HG03139 (cell line): ENCODE results near the gene SPATA31E1.
"Not testable (repeated sequence)": the region's sequence is repeated elsewhere in the genome, so short reads cannot be mapped to it uniquely, and the experiment has no call there.

Experiments
- ATAC-seq: cut with Tn5 transposase; IDR thresholded peaks from one replicate; pipeline ENCODE4 v1.9.1; 2021; ENCODE audit not compliant: unreplicated experiment

Gene SPATA31E1

DNA sequence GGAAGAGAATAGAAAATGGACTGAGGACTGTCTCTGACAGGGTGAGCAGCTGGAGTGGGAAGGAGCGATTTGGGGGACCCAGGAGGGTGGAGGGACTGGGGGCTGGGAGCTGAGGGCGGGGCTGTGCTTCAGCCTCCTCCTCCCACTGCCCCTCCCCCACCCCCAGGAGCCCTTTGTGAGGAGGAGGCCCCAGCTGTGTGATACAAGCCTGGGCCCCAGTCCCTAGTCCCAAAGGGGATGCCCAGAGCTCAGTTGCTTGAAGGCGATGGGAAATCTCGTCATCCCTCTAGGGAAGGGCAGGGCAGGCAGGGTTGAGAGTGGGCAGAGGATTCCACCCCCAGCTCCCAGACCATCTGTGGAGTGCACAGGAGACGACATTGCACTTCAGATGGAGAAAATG is at the start of gene SPATA31E1:
Gene SPATA31E1 (plus strand): TSS at position 251 of the 400 bp plus-strand sequence. CDS start 15 bp downstream, at position 266.
- ATAC-seq = no peak

- no peak for ATAC-seq
Observed at GRCh38 chr9:87834357-87834756, 48.3 kb upstream of the SPATA31E1 start.

DNA sequence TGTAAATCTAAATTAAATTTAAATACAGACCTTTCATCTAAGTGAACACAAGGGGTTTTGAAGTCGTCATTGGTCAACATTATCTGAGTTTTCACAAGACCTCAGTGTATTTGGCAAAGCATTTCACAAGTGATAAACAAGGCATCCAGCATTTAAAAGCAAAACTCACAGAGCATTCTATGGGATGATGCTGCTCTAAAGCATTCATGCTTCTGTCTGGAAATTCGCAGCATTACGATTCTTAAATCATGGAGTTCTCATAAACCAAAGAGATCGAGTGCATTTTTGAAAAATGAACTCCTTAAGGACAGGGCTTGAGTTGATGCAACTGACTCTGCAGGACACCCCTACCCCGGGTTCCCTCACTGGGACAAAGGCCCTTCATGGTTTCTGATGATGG is 46.1 kb upstream of the SPATA31E1 start:
- no peak for ATAC-seq

GRCh38 chr9:87836951-87837705 is 45.5 kb upstream of the SPATA31E1 start:
- ATAC-seq = no peak

- ATAC-seq = no peak
Observed at GRCh38 chr9:87840134-87840533, 42.5 kb upstream of the SPATA31E1 start.

DNA sequence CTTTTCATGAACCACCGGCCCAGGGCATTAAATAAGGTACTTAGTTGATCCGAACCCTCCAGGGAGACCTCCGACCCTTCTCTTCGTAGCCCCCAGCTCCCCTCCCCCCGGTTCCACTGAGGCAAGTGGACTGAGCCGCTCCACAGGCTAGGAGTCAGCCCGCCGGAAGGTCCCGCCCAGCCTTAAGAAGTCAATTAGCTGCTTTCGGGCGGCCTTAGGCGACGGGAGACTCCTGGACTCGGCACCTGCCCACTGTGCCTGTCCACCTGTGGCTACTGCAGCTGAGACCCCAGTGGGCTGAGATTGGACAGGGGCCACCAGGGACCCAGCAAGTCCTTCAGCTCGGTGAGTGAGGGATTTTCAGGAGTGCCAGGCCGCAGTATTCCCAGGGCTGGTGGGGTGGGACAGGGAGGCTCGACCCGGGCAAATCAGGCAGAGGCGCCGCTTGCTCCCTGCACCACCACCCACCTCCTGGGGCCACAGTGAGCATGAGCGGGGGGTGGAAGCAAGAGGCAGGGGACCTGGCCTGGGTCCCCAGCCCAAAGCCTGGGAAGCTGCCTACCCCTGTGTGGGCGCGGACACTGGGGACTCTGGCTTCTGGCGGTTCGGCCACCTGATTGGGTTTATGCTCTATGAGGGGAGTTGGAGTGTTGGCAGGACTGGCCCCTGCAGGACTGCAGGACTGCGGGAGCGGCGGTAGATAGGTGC is 39.6 kb upstream of the SPATA31E1 start:
- ATAC-seq = no peak

- no peak for ATAC-seq
Observed at GRCh38 chr9:87844506-87844905, 38.2 kb upstream of the SPATA31E1 start.

- ATAC-seq = not testable (repeated sequence)
Observed at GRCh38 chr9:87847817-87848216, 34.9 kb upstream of the SPATA31E1 start.

DNA sequence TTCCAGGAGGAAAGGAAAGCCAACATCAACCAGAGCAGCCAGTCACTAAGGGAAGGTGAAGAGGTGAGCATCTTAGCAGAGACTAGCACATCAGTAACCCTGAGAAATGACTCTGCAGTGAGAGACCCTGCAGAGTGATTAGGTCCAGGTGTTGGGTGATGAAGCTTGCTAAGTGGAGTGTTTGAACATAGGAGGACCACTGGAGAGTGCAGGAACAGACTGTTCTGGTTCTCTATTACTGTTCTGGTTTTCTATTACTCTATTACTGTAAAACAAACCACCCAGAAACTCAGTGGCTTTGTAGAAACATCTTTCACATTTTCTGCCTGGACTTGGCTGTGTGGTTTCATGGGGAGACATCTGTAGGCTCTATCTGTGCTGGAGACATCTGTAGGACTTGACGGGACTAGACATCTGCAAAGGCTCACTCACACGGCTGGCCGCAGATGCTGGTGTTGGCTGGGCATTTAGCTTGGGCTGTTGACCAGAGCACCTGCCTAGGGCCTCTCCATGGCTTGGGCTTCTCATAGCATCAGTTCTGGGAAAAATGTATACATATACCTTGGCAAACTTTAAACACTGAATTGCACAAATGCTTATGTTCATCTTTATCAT is 33.4 kb upstream of the SPATA31E1 start:
- no peak for ATAC-seq

- no peak for ATAC-seq
Observed at GRCh38 chr9:87850391-87850790, 32.3 kb upstream of the SPATA31E1 start.

- not testable (repeated sequence) for ATAC-seq
Observed at GRCh38 chr9:87851186-87851585, 31.5 kb upstream of the SPATA31E1 start.

DNA sequence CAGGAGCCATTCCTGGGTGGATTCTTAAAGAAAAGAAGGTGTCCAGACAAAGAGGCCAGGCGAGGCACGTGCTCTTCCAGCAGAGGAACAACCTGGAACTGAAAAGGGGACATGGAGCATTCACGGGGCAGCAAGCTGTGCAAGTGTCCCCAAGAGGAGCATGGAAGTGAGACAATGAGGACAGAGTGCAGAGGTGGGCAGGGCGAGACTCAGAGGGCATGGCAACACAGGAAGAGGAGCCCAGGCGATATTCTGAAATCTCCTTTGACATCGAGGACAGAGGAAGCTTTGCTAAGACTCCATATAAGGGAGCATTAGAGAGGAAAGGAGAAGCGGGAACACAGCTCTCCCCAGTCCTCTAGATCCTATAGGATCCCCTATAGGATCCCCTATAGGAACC is 29.4 kb upstream of the SPATA31E1 start:
- ATAC-seq = no peak

DNA sequence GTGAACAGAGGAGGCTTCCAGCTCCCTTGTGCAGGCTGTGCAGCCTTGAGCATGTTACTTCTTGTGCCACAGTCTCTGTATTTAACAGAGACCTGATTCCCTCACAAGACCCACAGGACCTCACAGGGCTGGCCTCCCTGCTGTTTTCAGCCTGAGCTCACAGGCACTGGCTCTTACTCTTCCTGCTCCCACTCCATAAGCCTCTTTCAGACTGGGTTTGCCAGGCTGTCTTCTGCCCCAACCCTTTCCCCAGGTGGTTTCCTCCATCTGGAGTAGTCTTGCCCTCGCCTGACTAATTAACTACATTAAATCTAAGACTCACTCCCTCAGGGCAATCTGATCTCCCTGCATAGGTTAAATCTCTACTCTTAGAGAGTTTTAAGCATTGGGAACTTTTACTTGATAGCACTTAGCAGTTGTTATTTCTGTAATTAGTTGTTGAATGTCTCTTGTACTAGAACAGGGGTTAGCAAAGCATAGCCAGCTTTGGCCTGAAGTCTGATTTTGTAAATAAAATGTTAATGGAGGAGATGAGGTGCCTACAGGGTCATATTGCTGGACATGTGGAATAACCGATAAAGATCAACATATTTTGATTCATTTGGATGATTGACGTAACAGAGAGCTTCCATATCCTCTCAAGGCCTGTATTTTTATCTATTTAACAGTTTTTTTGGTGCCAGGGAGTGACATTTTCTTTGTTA is 28.6 kb upstream of the SPATA31E1 start:
- no peak for ATAC-seq

- no peak for ATAC-seq
Observed at GRCh38 chr9:87854580-87854955, 28.1 kb upstream of the SPATA31E1 start.

DNA sequence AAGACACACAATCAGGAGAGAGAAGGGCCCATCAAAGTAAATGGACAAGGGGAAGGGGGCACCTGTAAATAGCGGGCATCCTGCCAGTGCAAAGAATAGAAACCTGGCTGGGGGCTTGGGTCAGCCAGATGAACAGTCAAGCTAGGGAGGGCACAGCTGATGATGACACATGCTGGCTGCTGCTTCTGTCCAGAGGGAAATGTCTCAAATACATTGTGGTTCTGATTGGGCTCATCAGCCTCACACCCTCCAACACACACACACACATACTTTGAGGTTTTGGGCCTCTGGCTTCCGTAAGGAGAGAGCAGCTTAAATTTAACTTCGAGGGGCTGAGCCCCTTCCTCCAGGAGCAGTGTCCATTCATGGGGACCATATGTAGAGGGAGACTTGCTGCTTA is 27.6 kb upstream of the SPATA31E1 start:
- no peak for ATAC-seq

DNA sequence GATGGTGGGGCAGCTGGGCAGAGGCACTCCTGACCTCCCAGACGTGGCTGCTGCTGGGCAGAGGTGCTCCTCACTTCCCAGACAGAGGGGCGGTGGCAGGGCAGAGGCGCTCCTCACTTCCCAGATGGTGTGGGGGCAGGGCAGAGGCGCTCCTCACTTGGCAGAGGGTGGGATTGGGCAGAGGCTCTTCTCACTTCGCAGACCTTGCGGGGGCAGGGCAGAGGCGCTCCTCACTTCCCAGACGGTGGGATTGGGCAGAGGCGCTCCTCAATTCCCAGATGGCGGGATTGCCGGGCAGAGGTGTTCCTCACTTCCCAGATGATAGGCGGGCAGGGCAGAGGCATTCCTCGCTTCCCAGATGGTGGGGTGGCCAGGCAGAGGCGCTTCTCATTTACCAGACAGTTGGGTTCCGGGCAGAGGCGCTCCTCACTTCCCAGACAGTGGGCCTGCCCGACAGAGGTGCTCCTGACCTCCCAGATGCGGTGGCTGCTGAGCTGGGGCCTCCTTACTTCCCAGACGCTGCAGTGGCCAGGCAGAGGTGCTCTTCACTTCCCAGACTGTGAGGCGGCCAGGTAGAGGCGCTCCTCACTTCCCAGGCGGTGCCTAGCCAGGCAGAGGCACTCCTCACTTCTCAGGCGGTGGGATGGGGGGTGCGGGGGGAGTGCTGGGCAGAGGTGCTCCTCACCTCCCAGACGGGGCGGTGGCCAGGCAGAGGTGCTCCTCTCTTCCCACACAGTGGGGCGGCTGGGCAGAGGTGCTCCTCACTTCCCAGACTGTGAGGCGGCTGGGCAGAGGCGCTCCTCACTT is 25.3 kb upstream of the SPATA31E1 start:
- ATAC-seq = no peak

- no peak for ATAC-seq
Observed at GRCh38 chr9:87857948-87858335, 24.7 kb upstream of the SPATA31E1 start.

DNA sequence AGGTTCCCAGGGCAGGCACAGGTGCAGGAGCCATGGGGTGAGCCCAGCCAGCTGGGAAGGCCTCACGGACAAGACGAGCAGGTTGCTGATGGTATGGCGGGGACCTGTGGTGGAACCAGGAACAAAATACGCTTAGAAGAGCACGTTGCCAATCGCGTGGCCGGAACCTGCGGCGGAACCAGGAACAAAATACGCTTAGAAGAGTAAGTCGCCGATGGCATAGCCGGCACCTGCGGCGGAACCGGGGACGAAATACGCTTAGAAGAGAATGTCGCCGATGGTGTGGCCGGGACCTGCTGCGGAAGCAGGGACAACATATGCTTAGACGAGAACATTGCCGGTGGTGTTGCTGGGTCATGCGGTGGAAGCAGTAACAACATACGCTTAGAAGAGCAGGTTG is 23.5 kb upstream of the SPATA31E1 start:
- no peak for ATAC-seq

- ATAC-seq = no peak
Observed at GRCh38 chr9:87859786-87860185, 22.9 kb upstream of the SPATA31E1 start.

DNA sequence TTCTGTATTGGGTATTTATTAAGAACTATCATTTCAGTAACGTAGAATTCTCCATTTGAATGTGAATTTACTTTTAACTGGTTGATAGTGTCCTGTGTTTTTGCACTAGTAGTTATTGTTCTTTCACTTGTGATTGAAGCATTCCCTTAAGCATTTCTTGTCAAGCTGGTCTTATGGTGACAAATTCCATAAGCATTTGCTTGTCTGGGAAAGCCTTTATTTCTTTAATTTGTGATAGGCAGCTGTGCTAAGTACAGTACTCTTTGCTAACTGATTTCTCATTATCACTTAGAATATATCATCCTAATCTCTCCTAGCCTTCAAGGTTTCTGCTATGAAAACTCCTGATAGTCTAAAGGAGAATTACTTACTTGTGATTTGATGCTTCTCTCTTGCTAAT is 21.3 kb upstream of the SPATA31E1 start:
- ATAC-seq = no peak
